Mucosa of gallbladder (tissue), 1 donor: ENCODE measurements around the gene SND1. TPM values are rescaled to one million over a fixed set of nuclear protein-coding genes. Genes with fewer than 3 reads are reported as not detected.

ENCODE experiments used
- DNase-seq: peaks from one replicate; pipeline ENCODE4 v3.0.0-alpha.2; 2020; ENCODE audit warnings: low spot score
- total RNA-seq: library from RNA; stranded (reverse); gene quantifications from one replicate; pipeline ENCODE4 v1.2.1, GENCODE V29; 2021
- donor health status: DM: no; HTN: no; CAD: no.

SND1 gene
- total RNA-seq, 1 donor from 2014 or later = 136 TPM

DNA sequence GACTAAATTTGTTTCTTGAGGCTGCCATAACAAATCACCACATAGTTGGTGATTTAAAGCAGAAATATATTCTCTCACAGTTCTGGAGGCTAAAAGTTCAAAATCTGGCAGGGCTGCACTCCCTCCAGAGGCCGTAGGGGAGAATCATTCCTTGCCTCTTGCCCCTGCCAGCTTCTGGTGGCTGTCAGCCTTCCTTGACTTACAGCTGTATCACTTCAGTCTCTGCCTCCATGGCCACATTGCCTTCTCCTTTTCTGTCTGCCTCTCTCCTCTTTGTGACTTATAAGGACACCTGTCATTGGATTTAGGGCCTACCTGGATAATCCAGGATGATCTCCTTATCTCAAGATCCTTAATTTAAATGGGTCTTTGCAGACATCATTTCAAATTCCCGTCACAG lies 385.1 kb downstream of the SND1 start:
- DNase-seq = no peak

DNA sequence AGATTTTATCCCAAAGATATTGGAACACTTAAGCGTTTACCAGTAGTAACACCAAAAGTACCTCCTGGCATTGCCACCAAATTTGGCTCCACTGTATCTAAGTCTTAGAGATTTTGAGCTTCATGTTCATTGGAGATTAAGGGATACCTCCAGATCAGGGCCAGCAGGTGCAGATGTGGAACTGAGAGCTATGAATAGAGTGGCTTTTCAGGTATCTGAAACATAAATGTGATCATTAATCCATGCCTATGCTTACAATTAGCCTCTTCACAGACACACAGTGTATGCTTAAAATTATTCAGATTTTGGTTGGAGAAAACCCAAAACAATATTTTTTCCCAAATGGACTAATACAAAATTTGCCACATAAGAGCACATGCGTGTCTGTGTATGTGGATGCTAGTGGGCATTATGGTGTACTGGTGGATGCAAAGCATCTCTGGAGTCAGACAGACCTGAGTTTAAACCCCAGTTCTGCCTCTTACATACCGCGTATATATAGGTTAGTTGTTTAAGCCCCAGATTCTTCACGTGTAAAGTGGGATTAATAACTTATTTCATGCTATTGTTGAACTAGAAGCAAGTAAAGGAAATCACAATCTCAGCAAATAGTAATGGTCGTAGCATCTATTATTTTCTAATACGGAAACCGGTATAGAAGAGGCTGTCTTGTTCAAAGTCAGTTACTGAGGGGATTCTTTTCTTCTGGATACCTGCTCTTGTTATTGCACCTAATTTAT lies 386.1 kb downstream of the SND1 start:
- no peak for DNase-seq

DNA sequence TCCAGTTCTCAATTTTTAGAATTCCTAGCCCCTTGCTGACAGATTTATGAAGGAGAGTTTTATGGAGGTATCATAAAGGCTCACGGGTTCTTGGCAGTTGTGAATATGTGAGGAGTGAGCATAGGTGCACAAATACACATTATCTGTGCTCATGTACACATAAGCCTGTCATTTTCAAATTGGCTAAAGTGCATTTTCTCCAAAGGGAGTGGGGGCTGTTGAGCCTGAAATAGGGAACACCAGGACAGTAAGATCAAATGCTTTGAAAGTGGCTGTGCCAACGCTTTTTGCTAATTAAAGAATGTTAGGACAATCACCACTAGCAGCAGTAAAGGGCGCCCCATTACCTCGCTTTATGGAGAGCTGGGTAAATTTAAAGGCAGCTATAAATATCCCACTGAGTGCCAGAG lies 387.6 kb downstream of the SND1 start:
- DNase-seq = no peak

DNA sequence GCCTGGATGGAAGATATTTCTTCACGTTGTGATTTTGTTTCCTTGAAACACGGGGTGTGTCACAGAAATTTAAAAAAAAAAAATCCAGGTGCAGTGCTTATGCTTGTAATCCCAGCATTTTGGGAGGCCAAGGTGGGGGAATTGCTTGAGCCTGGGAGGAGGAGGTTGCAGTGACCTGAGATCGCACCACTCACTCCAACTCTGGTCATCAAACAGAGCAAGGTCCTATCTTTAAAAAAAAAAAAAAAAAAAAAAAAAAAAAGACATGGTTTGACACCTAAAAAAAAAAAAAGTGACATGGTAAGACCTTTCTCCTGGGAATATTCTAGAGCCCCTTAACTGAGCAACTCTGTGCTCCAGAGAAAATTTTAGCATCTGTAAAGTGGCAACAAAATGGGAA lies 388.2 kb downstream of the SND1 start:
- DNase-seq = no peak

DNA sequence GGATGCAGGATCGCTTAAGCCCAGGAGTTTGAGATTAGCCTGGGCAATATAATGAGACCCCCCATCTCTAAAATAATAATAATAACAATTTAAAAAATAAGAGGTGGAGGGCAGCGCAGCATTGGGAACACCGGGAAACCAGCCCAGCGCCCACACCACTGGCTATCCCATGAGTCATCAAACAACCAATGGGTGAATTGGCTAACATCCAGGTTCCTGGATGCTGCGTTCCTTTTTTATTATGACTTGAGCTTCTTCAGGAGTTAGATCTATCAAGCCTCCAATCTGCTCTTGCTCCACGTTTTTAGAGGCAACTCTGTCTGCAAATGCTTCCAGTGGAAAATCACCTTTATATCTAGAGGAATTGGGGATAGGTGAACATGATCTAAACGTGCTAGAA lies 389.2 kb downstream of the SND1 start:
- no peak for DNase-seq

DNA sequence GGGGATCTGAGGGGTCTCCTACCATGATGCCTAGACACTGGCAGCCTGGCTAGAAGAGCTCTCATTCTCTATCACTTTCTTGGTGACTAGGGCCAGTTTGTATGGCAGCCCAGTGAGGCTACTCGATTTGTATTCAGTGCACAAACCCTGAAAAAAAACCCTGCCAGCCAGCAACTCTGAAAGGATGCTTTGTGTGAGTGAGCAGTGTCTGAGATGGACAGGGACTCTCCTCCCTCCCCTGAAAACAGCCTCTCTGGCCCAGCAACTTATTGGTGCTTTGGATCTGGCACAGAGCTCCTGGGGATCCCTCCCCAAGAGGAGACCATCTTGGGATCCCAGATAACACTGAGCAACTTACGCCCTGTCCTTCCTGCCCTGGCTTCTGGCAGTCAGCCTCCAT lies 390.0 kb downstream of the SND1 start:
- no peak for DNase-seq

DNA sequence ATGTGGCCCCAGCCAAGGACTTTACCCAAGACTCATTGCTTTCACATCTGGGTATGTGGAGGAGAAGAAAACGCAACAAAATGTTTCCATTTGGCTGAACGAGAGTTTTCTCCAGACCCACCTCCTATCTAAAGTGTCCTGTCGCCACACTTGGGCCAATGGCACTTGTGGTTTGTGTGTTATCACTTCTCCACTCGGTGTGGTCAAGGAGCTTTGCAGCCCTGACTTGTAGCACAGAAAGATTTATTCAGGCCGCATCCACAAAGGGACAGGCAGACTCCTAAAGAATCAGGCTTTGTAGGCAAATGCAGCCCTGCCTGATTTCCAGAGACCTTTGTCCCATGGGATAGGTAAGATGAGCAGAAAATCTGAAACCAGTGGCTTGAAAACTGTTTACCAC lies 392.1 kb downstream of the SND1 start:
- no peak for DNase-seq

DNA sequence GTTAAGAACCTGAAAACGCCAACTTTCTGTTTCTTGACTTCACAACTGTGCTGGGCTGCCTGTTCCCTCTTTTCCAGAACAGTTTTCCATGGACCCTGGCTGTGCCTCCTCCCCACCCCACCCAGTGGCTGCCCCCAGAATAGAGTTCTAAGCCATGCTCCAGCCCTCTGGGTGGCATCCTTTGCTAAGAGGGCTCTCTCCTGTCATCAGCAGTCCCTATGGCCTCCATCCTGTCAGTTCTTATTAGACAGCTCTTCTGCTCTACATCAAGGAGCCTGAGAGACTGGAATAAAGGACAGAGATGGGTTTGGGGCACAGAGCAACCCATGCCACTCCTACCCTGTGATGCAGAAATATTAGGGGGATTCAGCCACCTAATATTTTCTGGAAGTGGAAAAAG lies 393.2 kb downstream of the SND1 start:
- DNase-seq = no peak

DNA sequence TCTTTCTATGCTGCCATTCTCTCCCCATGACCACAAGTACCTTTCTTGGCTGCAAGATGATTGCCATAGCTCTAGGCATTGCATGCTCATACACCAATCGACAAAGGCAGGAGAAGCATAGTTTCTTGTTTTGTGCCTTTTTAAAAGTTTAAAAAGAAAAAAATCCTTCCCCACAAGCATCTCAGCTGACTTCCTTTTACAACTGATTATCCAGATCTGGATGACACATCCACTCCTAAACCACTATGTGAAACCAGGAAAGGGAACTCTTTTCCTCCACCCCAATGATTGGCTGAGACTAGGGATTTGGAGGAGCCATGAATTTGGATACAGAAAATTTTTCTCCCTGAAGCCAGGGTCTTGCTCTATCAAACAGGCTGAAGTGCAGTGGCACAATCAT lies 393.8 kb downstream of the SND1 start:
- no peak for DNase-seq

DNA sequence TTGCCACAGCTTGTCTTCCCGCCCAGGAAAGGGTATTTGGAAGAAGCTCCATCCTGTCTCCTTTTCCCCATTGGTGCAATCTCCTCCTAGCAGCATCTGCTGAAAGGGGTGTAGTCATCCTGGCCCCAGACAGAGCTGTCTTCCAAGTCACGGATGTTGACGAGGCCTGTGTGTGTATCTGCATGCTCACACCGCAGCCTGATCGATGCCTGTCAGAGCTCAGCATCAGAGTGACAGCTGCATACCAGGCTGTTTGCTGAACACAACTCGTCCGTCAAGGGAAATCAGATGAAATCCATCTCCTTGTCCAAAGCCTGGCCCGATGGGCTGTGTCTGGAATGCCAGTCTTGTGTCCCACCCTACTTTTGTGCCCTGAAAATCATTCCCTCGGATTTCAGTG lies 400.4 kb downstream of the SND1 start:
- DNase-seq = no peak

DNA sequence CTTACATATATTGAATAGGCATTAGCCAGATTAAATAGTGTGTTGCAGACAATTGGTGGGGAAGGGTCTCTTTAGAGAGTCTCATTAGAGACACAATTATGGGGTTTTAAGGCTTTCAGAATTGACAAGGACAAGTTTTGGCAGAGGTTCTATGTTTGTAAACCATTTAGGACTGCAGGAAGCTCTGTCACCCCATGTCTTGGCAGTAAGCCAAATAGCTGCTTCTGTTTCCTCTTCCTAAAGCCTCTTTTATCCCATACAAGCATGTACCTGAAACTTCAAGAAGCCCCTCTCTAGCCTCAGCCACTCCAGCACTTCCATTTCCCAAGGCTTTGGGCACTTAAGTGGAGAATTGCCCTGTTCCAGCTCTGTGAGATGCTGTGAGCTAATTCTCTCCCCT lies 401.0 kb downstream of the SND1 start:
- DNase-seq = no peak

DNA sequence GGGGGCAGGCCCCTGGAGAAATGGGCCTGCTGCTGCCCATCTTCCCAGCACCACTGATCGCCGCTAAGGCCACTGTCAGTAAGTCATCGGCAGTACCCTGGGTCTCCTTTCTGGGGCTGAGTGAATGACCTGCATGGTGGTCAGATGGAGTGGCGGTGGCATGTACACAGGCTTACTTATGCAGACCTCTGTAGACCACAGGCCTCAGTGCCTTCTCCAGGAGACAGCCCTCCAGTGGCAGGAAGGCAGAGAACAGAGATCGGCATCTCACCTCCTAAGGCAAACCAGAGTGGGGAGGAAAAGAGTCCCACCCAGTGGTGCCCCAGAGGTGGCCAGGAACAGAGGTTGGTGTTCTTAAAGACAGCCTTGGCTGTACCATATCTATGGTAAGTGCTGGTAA lies 402.0 kb downstream of the SND1 start:
- DNase-seq = no peak

DNA sequence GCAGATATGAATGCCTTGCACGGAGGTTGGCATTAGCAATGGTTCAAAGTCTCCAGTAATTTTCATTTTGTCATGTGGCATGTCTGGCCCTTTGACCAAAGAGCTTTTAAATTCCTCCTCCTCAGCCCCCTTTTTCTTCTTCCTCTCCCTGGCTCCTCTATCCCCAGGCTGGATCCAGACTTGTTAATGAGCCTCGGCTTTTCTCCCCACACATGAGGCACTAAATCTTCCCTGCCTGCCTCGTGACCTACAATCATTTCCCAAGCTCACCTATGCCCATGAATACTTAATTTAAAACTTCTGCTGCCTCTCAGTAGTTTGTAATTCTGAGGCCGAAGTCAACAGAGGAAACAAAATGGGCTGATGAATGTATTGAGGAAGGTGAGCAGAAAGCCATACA lies 402.5 kb downstream of the SND1 start:
- no peak for DNase-seq

DNA sequence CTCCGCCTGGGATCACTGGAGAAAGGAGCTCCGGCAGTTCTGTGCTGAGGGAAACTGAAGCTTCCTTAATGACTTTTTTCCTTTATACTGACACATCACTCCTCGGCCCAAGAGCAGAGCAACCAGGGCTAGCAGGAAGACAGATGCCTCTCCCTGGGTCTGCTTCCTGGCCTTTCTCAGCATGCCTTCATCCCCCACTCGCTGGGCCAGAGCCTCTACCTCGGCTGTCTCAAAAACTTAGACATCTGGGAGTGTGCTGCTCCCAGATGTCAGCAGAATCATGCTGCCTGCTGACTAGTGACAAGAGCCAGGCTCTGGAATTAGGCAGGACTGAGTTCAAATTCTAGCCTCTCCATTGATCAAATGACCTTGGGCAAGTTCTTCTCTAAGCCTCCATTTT lies 403.6 kb downstream of the SND1 start:
- no peak for DNase-seq

DNA sequence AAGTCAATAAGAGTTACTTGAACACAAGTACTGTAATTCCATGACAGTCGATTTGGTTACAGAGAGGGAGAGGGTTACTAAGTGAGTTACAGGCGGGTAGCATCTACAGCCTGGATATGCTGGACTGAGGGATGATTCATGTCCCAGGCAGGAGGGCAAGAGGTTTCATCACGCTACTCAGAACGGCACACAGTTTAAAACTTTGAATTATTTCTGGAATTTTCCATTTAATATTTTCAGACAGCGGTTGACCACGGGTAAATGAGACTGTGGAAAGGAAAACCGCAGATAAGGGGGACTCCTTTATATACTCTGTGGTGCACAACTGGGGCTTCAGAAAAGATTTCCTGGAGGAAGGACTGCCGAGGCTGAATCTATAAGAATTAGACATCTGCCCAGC lies 404.9 kb downstream of the SND1 start:
- no peak for DNase-seq

DNA sequence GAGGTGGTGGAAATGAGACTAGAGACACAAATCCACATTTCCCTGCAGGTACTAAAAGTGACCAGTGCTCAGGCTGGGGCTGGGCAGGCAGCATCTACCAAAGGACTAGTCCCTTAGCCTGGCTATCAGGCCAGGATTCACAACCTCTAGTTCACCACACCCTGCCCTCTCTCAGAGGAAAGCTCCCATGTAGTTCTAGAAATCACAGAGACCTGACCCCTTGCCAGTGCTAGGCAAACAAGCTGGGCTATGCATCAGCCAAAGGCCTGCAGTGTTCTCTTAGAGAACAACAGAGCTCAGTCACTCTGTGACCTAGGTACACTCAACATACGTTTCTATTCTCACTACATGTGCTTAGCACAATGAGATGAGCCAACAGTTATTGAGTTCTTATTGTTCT lies 405.9 kb downstream of the SND1 start:
- DNase-seq = no peak

DNA sequence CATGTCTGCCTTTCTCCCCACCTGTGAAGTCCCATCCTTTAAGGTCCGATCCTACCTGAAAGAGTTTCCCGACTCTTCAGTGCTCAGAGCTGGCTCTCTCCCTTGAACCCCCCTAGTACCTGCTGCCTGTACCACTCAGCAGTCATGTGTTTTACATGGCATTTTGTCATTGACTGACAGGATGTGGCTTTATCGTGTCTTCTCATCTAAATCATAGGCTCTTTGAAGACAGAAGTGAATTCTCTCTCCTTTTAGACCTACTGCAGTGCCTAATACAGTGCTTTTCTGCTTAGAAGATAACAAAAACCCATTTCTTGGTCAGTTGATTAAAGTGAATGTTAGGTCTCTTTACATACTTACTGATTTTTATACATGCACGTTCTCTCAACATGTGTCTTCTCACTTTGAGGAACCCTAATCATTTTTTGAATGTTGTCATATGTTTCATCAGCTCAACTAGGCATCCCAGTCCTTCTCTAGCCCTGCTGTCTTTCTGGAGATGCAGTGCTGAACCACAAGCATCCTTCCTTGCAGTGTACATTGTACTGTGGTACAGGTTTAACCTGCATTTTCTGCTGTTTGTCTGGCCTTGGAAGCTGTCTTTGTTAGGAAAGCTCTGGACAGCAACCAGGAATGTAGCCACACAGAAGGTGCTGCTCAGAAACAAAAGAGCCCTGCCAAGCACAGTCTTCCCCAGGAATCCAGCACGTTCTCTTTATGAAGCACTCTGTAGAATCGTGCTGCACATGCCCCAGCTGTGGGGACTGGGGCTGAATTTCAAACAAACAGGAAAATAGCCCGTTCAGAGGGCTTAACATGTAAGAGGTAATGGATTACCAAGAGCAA lies 407.4 kb downstream of the SND1 start:
- DNase-seq = no peak

DNA sequence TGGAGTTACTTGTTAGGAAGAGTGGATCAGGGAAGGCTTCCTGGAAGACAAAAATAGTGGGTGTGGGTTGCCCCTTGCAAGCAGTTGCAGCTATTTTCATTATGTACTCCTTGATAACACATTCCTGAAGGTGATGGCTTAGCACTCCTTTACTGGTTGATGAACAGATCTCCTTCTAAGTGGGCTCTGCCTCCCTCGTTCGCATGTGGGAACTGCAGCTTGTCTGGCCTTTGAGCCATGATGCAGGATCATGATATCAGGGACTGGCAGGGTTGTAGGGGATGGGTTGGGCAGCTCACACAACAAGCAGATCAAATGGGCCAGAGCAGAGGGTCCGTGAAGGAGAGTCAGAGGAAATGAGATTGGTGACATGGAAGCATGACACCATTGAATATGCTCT lies 408.0 kb downstream of the SND1 start:
- DNase-seq = no peak

DNA sequence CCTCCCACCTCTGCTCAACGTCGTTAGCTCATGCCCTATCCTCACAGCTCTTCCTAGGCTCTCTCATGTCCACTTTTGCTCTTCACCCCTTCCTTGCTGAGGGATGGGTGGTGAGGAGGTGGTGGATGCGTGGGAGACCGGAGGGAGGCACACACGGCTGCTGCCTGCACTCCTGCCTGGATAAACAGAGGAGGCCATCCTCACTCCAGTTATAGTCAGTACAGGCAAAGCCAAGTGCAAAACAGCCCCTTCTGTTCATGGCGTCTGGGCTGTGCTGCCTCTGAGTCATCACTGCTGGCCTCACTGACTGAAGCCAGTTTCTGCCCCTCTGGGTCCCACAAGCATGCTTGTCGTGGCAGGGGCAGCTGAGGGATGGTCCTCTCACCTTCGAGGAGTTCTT lies 411.1 kb downstream of the SND1 start:
- DNase-seq = no peak

DNA sequence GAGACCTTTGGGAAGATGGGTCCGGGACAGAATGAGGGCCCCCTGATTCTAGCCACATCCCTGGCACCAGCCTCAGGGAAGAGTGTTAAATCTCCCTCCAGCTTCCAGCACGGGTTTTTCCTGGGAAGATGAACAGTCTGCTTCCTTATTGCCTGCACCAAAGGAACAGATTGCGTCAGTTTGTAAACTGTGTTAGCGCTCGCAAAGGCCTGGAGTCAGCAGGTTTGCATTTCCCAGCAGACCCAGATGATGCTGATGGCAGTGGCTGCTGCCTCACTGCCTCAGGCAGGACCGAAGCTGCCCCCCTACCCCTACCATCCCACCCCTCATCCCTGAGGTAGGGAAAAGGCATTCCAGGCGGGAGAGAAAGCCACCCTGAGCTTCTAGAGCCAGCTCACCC lies 413.9 kb downstream of the SND1 start:
- no peak for DNase-seq

DNA sequence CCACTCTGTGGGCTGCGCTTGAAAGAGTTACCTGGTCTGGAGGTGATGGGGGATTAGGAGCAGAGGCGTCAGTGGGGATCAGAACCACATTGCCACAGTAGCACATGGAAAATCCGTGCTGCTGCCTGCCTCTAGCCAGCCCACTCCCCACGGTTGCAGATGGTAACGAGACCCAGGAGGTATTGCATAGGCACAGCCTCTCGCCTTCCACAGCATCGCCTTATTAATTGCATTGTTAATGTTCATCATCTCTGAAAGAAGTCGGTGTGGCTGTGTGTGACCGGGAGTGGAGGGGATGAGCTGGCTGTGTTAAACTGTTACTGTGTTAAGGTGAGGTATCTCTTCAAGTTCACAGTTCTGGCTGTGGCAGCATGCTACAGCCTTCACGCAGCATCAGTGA lies 414.4 kb downstream of the SND1 start:
- DNase-seq = no peak

DNA sequence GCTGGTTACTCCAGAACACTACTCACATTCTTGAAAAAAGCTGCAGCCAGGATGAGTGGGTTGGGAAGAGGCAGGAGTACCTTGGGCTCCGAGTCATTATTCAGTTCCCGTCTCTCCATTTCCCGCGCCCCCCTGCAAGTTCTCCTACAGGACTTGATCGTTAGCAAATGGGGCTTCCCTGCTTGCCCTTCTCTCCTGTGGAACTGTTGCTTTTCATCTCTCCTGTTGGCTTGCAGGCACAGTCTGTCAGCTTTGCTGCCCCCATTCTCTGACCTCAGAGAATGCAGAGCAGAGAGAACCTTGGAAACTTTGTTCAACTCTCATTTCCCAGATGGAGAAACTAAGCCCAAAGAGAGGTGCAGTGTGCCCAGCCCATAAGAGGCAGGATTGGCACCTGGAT lies 414.9 kb downstream of the SND1 start:
- DNase-seq = no peak

DNA sequence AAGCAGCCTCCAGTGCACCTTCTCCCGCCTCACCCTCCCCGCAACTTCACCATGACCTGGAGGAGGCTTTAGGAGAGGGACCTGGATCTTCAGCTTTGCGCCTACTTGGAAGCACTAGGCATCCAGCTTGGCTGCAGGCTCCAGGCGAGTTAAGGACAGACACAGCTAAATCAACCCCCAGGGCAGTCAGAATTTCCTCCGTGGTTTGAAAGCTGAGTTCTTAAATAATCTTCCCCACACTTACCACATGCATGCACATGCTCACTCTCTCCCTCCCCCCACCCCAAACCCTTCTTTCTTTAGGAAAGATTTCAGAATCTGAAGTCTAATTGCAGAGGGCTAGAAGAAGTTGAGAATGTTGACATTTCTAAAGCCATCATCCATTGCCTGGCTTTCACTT lies 416.0 kb downstream of the SND1 start:
- no peak for DNase-seq

DNA sequence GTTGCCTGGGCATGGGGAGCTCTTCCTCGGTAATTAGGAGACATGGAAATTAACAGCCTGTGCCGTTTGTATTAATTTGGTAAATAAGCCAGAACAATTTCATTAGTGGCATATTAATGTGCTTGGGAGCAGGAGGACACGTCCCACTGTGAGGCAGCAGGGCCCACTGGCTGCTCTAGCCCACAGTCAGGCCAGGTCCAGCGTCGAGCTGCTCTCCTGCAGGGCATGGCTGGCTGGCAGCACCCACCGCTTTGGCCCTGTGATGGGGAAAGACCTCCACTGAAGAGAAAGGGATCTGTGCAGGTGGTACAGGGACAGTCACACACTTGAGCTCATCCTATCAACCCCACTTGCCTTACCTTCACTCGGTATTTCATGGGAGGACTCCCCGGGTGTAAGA lies 416.8 kb downstream of the SND1 start:
- no peak for DNase-seq
